Right atrium auricular region (tissue), 2 donors: ENCODE data around the gene SAMHD1. TPM values are rescaled to one million over a fixed set of nuclear protein-coding genes. Genes with fewer than 3 reads are reported as not detected.

Experiments used
- DNase-seq: peaks from one replicate; pipeline ENCODE4 v3.0.0-alpha.2; 2019; ENCODE audit warnings: low spot score
- H3K27ac ChIP-seq, 2 donors: fragments of 200-600 bp; sonication (generic); 1 replicate in 1 of 2; 2 replicates in 1 of 2; pipeline ENCODE4 v1.5.1; 2016 to 2019
- H3K27me3 ChIP-seq, 2 donors: fragments of 200-600 bp; sonication (generic); one replicate each; pipeline versions ENCODE4 v1.5.1 to v1.6.0; 2017 to 2019
- H3K36me3 ChIP-seq: fragments of 200-600 bp; sonication (generic); one replicate; pipeline ENCODE4 v1.5.1; 2016
- H3K4me1 ChIP-seq, 2 donors: fragments of 200-600 bp; sonication (generic); one replicate each; pipeline versions ENCODE4 v1.5.1 to v1.6.0; 2017 to 2019
- H3K4me3 ChIP-seq, 2 donors: fragments of 200-600 bp; sonication (generic); 1 replicate in 1 of 2; 2 replicates in 1 of 2; pipeline ENCODE4 v1.5.1; 2017 to 2019; ENCODE audit warnings: mild to moderate bottlenecking in 1 of 2, moderate library complexity in 1 of 2
- H3K9me3 ChIP-seq, 2 donors: fragments of 200-600 bp; sonication (generic); one replicate each; pipeline ENCODE4 v1.5.1; 2019
- total RNA-seq, 2 donors: library from RNA; depleted of rRNA; stranded (reverse); fragments of >200 nt; gene quantifications; one replicate each; pipeline ENCODE4 v1.1.0, GENCODE V29; 2016
- TF ChIP-seq, protein P1 (sequence below), 2 donors: fragments of 200-600 bp; sonication (generic); IDR thresholded peaks; one replicate each; pipeline ENCODE4 v1.5.1; 2019; ENCODE audit warnings: antibody characterized with exemption in 2 of 2

SAMHD1 gene
- total RNA-seq, 2 donors from 2014 or later, result 87.2 to 144 TPM

DNA sequence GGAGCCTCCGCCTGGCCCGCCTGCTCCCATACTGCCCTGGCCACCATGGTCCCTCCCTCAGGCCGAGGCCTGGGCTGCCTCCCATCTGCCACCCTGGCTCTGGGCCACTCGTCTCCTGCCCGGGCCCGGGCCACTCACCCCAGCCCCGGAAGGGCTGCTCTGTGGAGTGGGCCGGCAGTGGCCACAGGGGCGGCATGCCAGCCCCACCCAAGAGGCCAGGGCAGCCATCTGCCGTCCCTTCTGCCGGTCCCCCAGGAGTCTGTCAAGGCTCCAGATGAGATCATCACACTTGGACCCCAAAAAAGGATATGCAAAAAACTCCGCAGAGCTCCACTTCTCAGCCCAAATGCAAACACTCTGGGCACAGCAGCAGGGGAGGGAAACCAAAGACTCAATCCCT is 99.3 kb downstream of the SAMHD1 start:
- no peaks in the 10 kb centered on the region for H3K36me3 ChIP-seq
- no peaks in the 10 kb centered on the region for H3K27me3 ChIP-seq
- peaks cover 0 to 83% of the 10 kb centered on the region in 2 donors for H3K4me1 ChIP-seq
- no peaks in the 10 kb centered on the region for H3K9me3 ChIP-seq
- TF ChIP-seq, protein P1, sequence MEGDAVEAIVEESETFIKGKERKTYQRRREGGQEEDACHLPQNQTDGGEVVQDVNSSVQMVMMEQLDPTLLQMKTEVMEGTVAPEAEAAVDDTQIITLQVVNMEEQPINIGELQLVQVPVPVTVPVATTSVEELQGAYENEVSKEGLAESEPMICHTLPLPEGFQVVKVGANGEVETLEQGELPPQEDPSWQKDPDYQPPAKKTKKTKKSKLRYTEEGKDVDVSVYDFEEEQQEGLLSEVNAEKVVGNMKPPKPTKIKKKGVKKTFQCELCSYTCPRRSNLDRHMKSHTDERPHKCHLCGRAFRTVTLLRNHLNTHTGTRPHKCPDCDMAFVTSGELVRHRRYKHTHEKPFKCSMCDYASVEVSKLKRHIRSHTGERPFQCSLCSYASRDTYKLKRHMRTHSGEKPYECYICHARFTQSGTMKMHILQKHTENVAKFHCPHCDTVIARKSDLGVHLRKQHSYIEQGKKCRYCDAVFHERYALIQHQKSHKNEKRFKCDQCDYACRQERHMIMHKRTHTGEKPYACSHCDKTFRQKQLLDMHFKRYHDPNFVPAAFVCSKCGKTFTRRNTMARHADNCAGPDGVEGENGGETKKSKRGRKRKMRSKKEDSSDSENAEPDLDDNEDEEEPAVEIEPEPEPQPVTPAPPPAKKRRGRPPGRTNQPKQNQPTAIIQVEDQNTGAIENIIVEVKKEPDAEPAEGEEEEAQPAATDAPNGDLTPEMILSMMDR (IDR thresholded peaks at IDR 0.05), result no peak
- H3K4me3 ChIP-seq, result no peak overlapping the region
- no peak for DNase-seq
- peak overlapping the region; percentile 80 to 84 for H3K27ac ChIP-seq

GRCh38 chr20:36851490-36851889 is 100.0 kb downstream of the SAMHD1 start:
- H3K4me1 ChIP-seq, result peaks cover 3 to 83% of the 10 kb centered on the region in 2 donors
- H3K4me3 ChIP-seq, result no peak overlapping the region
- H3K36me3 ChIP-seq, result no peaks in the 10 kb centered on the region
- peak overlapping the region; percentile 80 to 84 for H3K27ac ChIP-seq
- H3K9me3 ChIP-seq, result no peaks in the 10 kb centered on the region
- no peak for DNase-seq
- H3K27me3 ChIP-seq, result no peaks in the 10 kb centered on the region
- TF ChIP-seq, protein P1 (IDR thresholded peaks at IDR 0.05), result no peak

- no peak overlapping the region for H3K27ac ChIP-seq
- peaks cover 3 to 83% of the 10 kb centered on the region in 2 donors for H3K4me1 ChIP-seq
- no peak for DNase-seq
These were observed 100.7 kb downstream of the SAMHD1 start for GRCh38 chr20:36850759-36851158.

GRCh38 chr20:36849333-36850065 is 102.0 kb downstream of the SAMHD1 start:
- peaks cover 3 to 81% of the 10 kb centered on the region in 2 donors for H3K4me1 ChIP-seq

More at GRCh38 chr20:36850759-36851158, 100.7 kb downstream of the SAMHD1 start:
- Histone ChIP-seq H3K36me3 (no peaks in the 10 kb centered on the region), H3K4me3 (no peak overlapping the region), H3K9me3 (no peaks in the 10 kb centered on the region), H3K27me3 (no peaks in the 10 kb centered on the region)
- TF ChIP-seq, protein P1 (IDR thresholded peaks at IDR 0.05), result no peak

GRCh38 chr20:36848677-36849076 is 102.8 kb downstream of the SAMHD1 start:
- peaks cover 3 to 81% of the 10 kb centered on the region in 2 donors for H3K4me1 ChIP-seq
- H3K4me3 ChIP-seq, result no peak overlapping the region
- no peak for DNase-seq
- H3K36me3 ChIP-seq, result no peaks in the 10 kb centered on the region
- H3K9me3 ChIP-seq, result no peaks in the 10 kb centered on the region
- no peaks in the 10 kb centered on the region for H3K27me3 ChIP-seq
- TF ChIP-seq, protein P1 (IDR thresholded peaks at IDR 0.05), result no peak
- peak overlapping the region; percentile 67 to 89 for H3K27ac ChIP-seq

More at GRCh38 chr20:36849333-36850065, 102.0 kb downstream of the SAMHD1 start:
- no peaks in the 10 kb centered on the region for H3K36me3 ChIP-seq
- H3K27ac ChIP-seq, result peak overlapping the region; percentile 57 to 89
- no peak for DNase-seq
- TF ChIP-seq, protein P1 (IDR thresholded peaks at IDR 0.05), result no peak
- H3K4me3 ChIP-seq, result no peak overlapping the region
- H3K27me3 ChIP-seq, result no peaks in the 10 kb centered on the region
- no peaks in the 10 kb centered on the region for H3K9me3 ChIP-seq
